A549 (cell line): ENCODE data around the gene FNDC7. TPM values are rescaled to one million over a fixed set of nuclear protein-coding genes. Genes with fewer than 3 reads are reported as not detected.

Experiments
- ATAC-seq, 2 experiments: fragments of 200-7000 bp in 1 of 2; fragments of >200 bp in 1 of 2; cut with Nextera tagmentation in 1 of 2; cut with Tn5 transposase in 1 of 2; 3 replicates each; pipeline versions ENCODE4 v1.8.0 to v1.9.1; 2018 to 2020; ENCODE audit warnings: mild to moderate bottlenecking in 1 of 2, moderate library complexity in 1 of 2
- CTCF ChIA-PET: fragments of 300-600 bp; sonication (Branson Sonifier 250); formaldehyde crosslinking; extraction: SDS; loops from one replicate; lab custom pipeline; 2021; ENCODE audit warnings: antibody characterized with exemption, inconsistent platforms; lab: Yijun Ruan, JAX
- POLR2A ChIA-PET: fragments of 350-600 bp; formaldehyde crosslinking; extraction: SDS; loops from one replicate; lab custom pipeline; 2021; ENCODE audit warnings: antibody characterized with exemption, inconsistent platforms; lab: Yijun Ruan, JAX
- DNase-seq, 2 experiments: peaks; one replicate each; pipeline versions ENCODE4 v3.0.0 to v3.0.0-alpha.2; 2011 to 2016; ENCODE audit warnings: low read depth in 1 of 2, low spot score in 1 of 2
- FAIRE-seq: peaks from 2 replicates; lab custom pipeline; 2011; peaks lifted over from hg19 to GRCh38; lab: Jason Lieb, UNC
- H3K27ac ChIP-seq, 2 experiments: fragments of >200 bp; sonication (Bioruptor Twin); formaldehyde crosslinking; 3 replicates each; pipeline ENCODE4 v1.5.1; 2016 to 2017
- H3K4me1 ChIP-seq: fragments of >200 bp; sonication (Bioruptor Twin); formaldehyde crosslinking; 3 replicates; pipeline ENCODE4 v1.6.1; 2016
- H3K4me2 ChIP-seq: fragments of >200 bp; sonication (Bioruptor Twin); formaldehyde crosslinking; 3 replicates; pipeline ENCODE4 v1.6.1; 2016
- H3K4me3 ChIP-seq: fragments of >200 bp; sonication (Bioruptor Twin); formaldehyde crosslinking; 3 replicates; pipeline ENCODE4 v1.5.1; 2016
- H3K9me3 ChIP-seq: fragments of >200 bp; sonication (Bioruptor Twin); formaldehyde crosslinking; 3 replicates; pipeline ENCODE4 v1.6.1; 2016
- EP300 ChIP-seq, 2 experiments: fragments of >200 bp; sonication (Bioruptor Twin); formaldehyde crosslinking; IDR thresholded peaks; 2 replicates in 1 of 2; 3 replicates in 1 of 2; pipeline ENCODE4 v1.6.1; 2016 to 2017
- ESRRA ChIP-seq: fragments of 150-350 bp; IDR thresholded peaks from 2 replicates; pipeline ENCODE4 v1.6.1; 2014; ENCODE audit warnings: mild to moderate bottlenecking, low read length, borderline replicate concordance
- FOSB ChIP-seq: fragments of 250-450 bp; sonication (Bioruptor Pico); IDR thresholded peaks from 2 replicates; pipeline ENCODE4 v1.5.0; 2020; ENCODE audit warnings: mild to moderate bottlenecking, moderate library complexity
- FOXS1 ChIP-seq: fragments of 250-450 bp; sonication (Bioruptor Pico); IDR thresholded peaks from 2 replicates; pipeline ENCODE4 v1.5.0; 2020; ENCODE audit warnings: mild to moderate bottlenecking, moderate library complexity
- HOXA7 ChIP-seq: fragments of 250-450 bp; sonication (Bioruptor Pico); IDR thresholded peaks from 2 replicates; pipeline ENCODE4 v1.5.0; 2020; ENCODE audit warnings: mild to moderate bottlenecking, moderate library complexity
- JUNB ChIP-seq: fragments of >200 bp; sonication (Bioruptor Twin); formaldehyde crosslinking; IDR thresholded peaks from 2 replicates; pipeline ENCODE4 v1.6.1; 2016
- KDM1A ChIP-seq: fragments of 200-600 bp; sonication (generic); IDR thresholded peaks from 2 replicates; pipeline ENCODE4 v1.6.1; 2016; ENCODE audit warnings: low read depth, mild to moderate bottlenecking
- MAZ ChIP-seq: fragments of 150-350 bp; IDR thresholded peaks from 2 replicates; pipeline ENCODE4 v1.6.1; 2014; ENCODE audit warnings: antibody characterized with exemption, low read depth, low read length, borderline replicate concordance
- NFE2L2 ChIP-seq: fragments of 150-350 bp; conservative IDR thresholded peaks from 2 replicates; pipeline ENCODE4 v1.6.1; 2014; ENCODE audit warnings: low read length
- NPAS2 ChIP-seq: fragments of 250-450 bp; sonication (Bioruptor Pico); IDR thresholded peaks from 2 replicates; pipeline ENCODE4 v1.8.0; 2022; ENCODE audit warnings: mild to moderate bottlenecking, moderate library complexity, borderline replicate concordance
- POLR2A ChIP-seq: IDR thresholded peaks from 2 replicates; pipeline ENCODE4 v1.6.1; 2012; ENCODE audit warnings: mild to moderate bottlenecking, low read length
- RAD21 ChIP-seq, 2 experiments: fragments of >200 bp in 1 of 2; sonication (Bioruptor Twin) in 1 of 2; formaldehyde crosslinking in 1 of 2; IDR thresholded peaks in 1 of 2; conservative IDR thresholded peaks in 1 of 2; 2 replicates in 1 of 2; 3 replicates in 1 of 2; pipeline ENCODE4 v1.6.1; 2012 to 2018; ENCODE audit warnings: inconsistent platforms in 1 of 2
- RFX5 ChIP-seq: fragments of 450-650 bp; IDR thresholded peaks from 2 replicates; pipeline ENCODE4 v1.7.1; 2014; ENCODE audit warnings: antibody characterized with exemption, mild to moderate bottlenecking, moderate library complexity
- SREBF2 ChIP-seq: fragments of 450-650 bp; IDR thresholded peaks from 2 replicates; pipeline ENCODE4 v1.6.1; 2014; ENCODE audit warnings: mild to moderate bottlenecking, moderate library complexity
- TP53 ChIP-seq: fragments of 250-450 bp; sonication (Bioruptor Pico); IDR thresholded peaks from 2 replicates; pipeline ENCODE4 v1.5.0; 2021; ENCODE audit warnings: mild to moderate bottlenecking, moderate library complexity
- WGBS: methylation state at CpG from one replicate; pipeline ENCODE4 v1.1.6; 2017; ENCODE audit errors: missing lambda C conversion rate; 5-methylcytosine and 5-hydroxymethylcytosine counted together
- polyA plus RNA-seq, 4 experiments: library from polyadenylated mRNA; depleted of rRNA in 3 of 4; stranded (reverse); fragments of >200 nt; fragmentation: RNase III in 1 of 4; extraction: RNeasy Plus Mini Kit Qiagen cat#74134 plus additional on column Dnase treatment in 1 of 4; gene quantifications; 2 replicates in 3 of 4; 3 replicates in 1 of 4; pipeline ENCODE4 v1.2.3, GENCODE V29; 2011 to 2017
- TF ChIP-seq, protein P1 (sequence below): fragments of >200 bp; sonication (Bioruptor Twin); formaldehyde crosslinking; IDR thresholded peaks from 3 replicates; pipeline ENCODE4 v1.6.1; 2016
- TF ChIP-seq, protein P2 (sequence below): fragments of 200-600 bp; sonication (generic); IDR thresholded peaks from 2 replicates; pipeline ENCODE4 v1.6.1; 2016; ENCODE audit warnings: antibody characterized with exemption, mild to moderate bottlenecking, moderate library complexity
- TF ChIP-seq, protein P3 (sequence below): IDR thresholded peaks from 2 replicates; pipeline ENCODE4 v1.6.1; 2012
- TF ChIP-seq, protein P4 (sequence below): IDR thresholded peaks from 2 replicates; pipeline ENCODE4 v1.6.1; 2012; ENCODE audit warnings: low read depth, borderline replicate concordance
- TF ChIP-seq, protein P5 (sequence below): fragments of >200 bp; sonication (Bioruptor Twin); formaldehyde crosslinking; IDR thresholded peaks from 3 replicates; pipeline ENCODE4 v1.5.1; 2016
- TF ChIP-seq, protein P6 (sequence below): fragments of 150-350 bp; IDR thresholded peaks from 2 replicates; pipeline ENCODE4 v1.6.1; 2014; ENCODE audit warnings: low read depth, mild to moderate bottlenecking, low read length

Gene FNDC7
- polyA plus RNA-seq, 2 of the 4 experiments (the other 2 are of a cell fraction): not detected

DNA sequence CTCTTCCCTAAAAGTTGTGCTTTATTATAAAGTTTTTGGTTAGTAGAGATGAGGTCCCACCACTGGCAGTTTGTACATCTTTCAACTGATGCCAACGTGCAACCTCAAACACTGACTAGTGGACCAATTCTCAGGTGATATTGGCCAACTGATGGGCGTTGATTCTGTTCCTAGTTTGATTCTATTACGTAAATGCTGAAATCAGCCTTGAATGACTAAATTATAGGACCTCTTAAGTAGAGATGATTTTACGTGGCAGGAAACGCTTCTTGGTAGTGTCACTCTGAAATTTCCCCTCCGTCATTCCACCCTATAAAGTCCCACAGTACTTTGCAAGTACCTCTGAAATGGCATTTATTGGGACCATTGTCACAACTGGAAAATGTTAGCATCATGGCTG, 8.8 kb upstream of the FNDC7 start:
- H3K9me3 ChIP-seq: no peaks in the 10 kb centered on the region
- POLR2A ChIA-PET: interaction anchor here (1.0 to 3.6 kb wide), 2 partner anchors 12 to 43 kb away, joined by 4 to 18 read pairs; partner anchors contain the start of genes HENMT1 and PRPF38B
- WGBS: 87% methylated on average over 6 of the region's 6 CpGs
- peak in 1 of 2 experiments; percentile 16; a peak in 2 of 6 replicates for ATAC-seq
- no peak for FAIRE-seq
- CTCF ChIA-PET: no interaction called here
- peaks cover 13% of the 10 kb centered on the region for H3K4me1 ChIP-seq
- TF ChIP-seq JUNB: no peak
- TF ChIP-seq RFX5: no peak
- no peak for TF ChIP-seq FOSB
- TF ChIP-seq, protein P1, sequence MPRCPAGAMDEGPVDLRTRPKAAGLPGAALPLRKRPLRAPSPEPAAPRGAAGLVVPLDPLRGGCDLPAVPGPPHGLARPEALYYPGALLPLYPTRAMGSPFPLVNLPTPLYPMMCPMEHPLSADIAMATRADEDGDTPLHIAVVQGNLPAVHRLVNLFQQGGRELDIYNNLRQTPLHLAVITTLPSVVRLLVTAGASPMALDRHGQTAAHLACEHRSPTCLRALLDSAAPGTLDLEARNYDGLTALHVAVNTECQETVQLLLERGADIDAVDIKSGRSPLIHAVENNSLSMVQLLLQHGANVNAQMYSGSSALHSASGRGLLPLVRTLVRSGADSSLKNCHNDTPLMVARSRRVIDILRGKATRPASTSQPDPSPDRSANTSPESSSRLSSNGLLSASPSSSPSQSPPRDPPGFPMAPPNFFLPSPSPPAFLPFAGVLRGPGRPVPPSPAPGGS: no peak
- TF ChIP-seq EP300 (IDR thresholded peaks at IDR 0.05): no peak
- no peak for DNase-seq
- H3K4me2 ChIP-seq: peak overlapping the region; percentile 48
- H3K4me3 ChIP-seq: no peak overlapping the region
- no peak overlapping the region for H3K27ac ChIP-seq

DNA sequence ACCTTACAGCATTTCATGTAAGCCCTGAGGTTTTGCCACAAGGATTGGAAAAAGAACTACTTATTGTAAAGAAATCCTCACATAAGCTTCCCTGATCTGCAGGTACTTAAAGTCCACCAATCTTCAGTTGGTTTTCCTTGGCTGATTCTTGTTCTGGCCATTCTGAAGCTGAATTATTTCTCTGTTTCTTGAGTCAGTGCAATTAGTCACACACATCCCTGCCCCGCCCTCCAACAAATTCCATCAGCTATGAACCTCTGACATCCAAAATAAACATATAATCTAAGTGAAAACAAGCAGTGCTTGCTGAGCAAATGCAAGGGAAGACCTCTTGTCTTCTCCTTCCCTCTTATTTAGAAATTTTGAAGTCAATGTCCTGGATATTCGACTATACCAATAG, 8.2 kb upstream of the FNDC7 start:
- H3K9me3 ChIP-seq: no peaks in the 10 kb centered on the region
- CTCF ChIA-PET: interaction anchor here (0.9 kb wide), 1 partner anchor 14 kb away, joined by 3 read pairs; no protein-coding TSS in a partner anchor
- H3K4me3 ChIP-seq: no peak overlapping the region
- peak overlapping the region; percentile 48 for H3K4me2 ChIP-seq
- TF ChIP-seq, protein P2, sequence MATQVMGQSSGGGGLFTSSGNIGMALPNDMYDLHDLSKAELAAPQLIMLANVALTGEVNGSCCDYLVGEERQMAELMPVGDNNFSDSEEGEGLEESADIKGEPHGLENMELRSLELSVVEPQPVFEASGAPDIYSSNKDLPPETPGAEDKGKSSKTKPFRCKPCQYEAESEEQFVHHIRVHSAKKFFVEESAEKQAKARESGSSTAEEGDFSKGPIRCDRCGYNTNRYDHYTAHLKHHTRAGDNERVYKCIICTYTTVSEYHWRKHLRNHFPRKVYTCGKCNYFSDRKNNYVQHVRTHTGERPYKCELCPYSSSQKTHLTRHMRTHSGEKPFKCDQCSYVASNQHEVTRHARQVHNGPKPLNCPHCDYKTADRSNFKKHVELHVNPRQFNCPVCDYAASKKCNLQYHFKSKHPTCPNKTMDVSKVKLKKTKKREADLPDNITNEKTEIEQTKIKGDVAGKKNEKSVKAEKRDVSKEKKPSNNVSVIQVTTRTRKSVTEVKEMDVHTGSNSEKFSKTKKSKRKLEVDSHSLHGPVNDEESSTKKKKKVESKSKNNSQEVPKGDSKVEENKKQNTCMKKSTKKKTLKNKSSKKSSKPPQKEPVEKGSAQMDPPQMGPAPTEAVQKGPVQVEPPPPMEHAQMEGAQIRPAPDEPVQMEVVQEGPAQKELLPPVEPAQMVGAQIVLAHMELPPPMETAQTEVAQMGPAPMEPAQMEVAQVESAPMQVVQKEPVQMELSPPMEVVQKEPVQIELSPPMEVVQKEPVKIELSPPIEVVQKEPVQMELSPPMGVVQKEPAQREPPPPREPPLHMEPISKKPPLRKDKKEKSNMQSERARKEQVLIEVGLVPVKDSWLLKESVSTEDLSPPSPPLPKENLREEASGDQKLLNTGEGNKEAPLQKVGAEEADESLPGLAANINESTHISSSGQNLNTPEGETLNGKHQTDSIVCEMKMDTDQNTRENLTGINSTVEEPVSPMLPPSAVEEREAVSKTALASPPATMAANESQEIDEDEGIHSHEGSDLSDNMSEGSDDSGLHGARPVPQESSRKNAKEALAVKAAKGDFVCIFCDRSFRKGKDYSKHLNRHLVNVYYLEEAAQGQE: no peak
- no peak for TF ChIP-seq FOSB
- TF ChIP-seq, protein P3, sequence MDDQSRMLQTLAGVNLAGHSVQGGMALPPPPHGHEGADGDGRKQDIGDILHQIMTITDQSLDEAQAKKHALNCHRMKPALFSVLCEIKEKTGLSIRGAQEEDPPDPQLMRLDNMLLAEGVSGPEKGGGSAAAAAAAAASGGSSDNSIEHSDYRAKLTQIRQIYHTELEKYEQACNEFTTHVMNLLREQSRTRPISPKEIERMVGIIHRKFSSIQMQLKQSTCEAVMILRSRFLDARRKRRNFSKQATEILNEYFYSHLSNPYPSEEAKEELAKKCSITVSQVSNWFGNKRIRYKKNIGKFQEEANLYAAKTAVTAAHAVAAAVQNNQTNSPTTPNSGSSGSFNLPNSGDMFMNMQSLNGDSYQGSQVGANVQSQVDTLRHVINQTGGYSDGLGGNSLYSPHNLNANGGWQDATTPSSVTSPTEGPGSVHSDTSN: no peak
- TF ChIP-seq, protein P4, sequence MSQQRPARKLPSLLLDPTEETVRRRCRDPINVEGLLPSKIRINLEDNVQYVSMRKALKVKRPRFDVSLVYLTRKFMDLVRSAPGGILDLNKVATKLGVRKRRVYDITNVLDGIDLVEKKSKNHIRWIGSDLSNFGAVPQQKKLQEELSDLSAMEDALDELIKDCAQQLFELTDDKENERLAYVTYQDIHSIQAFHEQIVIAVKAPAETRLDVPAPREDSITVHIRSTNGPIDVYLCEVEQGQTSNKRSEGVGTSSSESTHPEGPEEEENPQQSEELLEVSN: no peak
- TF ChIP-seq ESRRA: no peak
- TF ChIP-seq NPAS2 (CRISPR knock-in tag): no peak
- no peak for TF ChIP-seq MAZ
- TF ChIP-seq RAD21 (conservative IDR thresholded peaks at IDR 0.05 in 1 of 2, IDR thresholded peaks at IDR 0.05 in 1 of 2): no peak
- TF ChIP-seq, protein P5, sequence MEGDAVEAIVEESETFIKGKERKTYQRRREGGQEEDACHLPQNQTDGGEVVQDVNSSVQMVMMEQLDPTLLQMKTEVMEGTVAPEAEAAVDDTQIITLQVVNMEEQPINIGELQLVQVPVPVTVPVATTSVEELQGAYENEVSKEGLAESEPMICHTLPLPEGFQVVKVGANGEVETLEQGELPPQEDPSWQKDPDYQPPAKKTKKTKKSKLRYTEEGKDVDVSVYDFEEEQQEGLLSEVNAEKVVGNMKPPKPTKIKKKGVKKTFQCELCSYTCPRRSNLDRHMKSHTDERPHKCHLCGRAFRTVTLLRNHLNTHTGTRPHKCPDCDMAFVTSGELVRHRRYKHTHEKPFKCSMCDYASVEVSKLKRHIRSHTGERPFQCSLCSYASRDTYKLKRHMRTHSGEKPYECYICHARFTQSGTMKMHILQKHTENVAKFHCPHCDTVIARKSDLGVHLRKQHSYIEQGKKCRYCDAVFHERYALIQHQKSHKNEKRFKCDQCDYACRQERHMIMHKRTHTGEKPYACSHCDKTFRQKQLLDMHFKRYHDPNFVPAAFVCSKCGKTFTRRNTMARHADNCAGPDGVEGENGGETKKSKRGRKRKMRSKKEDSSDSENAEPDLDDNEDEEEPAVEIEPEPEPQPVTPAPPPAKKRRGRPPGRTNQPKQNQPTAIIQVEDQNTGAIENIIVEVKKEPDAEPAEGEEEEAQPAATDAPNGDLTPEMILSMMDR: no peak
- no peak for TF ChIP-seq NFE2L2
- TF ChIP-seq POLR2A: no peak
- TF ChIP-seq FOXS1 (CRISPR knock-in tag): no peak
- no peak for TF ChIP-seq SREBF2
- no peak for TF ChIP-seq HOXA7
- TF ChIP-seq RFX5: no peak
- TF ChIP-seq, protein P6, sequence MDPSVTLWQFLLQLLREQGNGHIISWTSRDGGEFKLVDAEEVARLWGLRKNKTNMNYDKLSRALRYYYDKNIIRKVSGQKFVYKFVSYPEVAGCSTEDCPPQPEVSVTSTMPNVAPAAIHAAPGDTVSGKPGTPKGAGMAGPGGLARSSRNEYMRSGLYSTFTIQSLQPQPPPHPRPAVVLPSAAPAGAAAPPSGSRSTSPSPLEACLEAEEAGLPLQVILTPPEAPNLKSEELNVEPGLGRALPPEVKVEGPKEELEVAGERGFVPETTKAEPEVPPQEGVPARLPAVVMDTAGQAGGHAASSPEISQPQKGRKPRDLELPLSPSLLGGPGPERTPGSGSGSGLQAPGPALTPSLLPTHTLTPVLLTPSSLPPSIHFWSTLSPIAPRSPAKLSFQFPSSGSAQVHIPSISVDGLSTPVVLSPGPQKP: no peak
- no peak for TF ChIP-seq TP53 (CRISPR knock-in tag)
- TF ChIP-seq KDM1A: no peak
- no peak for TF ChIP-seq JUNB
- POLR2A ChIA-PET: interaction anchor here (3.6 kb wide), 1 partner anchor 12 kb away, joined by 18 read pairs; the partner anchor contains the start of gene PRPF38B
- ATAC-seq (peak; percentile 60 to 72), DNase-seq (peak; percentile 7 to 36), FAIRE-seq (no peak)
- 10% methylated on average over 2 of the region's 2 CpGs for WGBS
- H3K27ac ChIP-seq: no peak overlapping the region
- peaks cover 13% of the 10 kb centered on the region for H3K4me1 ChIP-seq
